HG03060 (cell line): ENCODE data around the gene UHMK1.
"Not testable (repeated sequence)": the region's sequence is repeated elsewhere in the genome, so short reads cannot be mapped to it uniquely, and the experiment has no call there.

Source experiments
- ATAC-seq: cut with Tn5 transposase; IDR thresholded peaks from one replicate; pipeline ENCODE4 v1.9.1; 2021; ENCODE audit warnings: low read depth, moderate number of reproducible peaks; ENCODE audit not compliant: unreplicated experiment

UHMK1 gene

GRCh38 chr1:162497723-162498495, at the start of gene UHMK1:
Gene UHMK1, plus strand, starts transcription at chr1:162497818. Its CDS starts 183 bp downstream, at chr1:162498001.
- peak; percentile 89 for ATAC-seq

GRCh38 chr1:162454361-162454760, 43.3 kb upstream of the UHMK1 start:
- ATAC-seq = not testable (repeated sequence)

GRCh38 chr1:162456323-162456722, 41.3 kb upstream of the UHMK1 start:
- no peak for ATAC-seq

DNA sequence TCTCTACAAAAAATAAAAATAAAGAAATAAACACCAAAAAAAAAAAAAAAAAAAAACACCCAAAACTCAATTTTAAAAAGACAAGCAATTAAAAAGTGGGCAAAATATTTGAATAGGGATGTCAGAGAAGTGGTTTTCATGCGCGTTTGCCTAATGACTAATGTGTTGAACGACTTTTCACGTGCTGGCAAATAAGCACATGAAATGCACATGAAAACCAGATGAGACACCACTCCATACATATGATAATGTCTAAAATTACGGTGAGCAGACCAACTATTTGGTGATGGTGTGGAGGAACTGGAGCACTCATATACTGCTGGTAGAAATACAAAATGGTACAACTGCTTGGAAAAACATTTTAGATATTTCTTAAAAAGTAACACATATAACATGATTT, 39.4 kb upstream of the UHMK1 start:
- no peak for ATAC-seq

DNA sequence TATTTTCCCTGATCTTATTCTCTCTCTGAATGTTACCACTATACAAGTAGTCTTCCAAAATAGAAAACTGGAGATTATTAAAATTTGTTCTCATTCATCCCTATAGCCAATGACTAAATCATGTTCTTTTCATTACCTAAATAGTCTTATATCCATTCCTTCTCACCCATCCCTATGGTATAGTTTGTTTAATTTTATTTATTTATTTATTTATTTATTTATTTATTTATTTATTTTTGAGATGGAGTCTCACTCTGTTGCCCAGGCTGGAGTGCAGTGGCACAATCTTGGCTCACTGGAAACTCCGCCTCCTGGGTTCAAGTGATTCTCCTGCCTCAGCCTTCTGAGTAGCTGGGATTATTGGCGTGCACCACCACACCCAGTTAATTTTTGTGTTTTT, 35.2 kb upstream of the UHMK1 start:
- not testable (repeated sequence) for ATAC-seq

DNA sequence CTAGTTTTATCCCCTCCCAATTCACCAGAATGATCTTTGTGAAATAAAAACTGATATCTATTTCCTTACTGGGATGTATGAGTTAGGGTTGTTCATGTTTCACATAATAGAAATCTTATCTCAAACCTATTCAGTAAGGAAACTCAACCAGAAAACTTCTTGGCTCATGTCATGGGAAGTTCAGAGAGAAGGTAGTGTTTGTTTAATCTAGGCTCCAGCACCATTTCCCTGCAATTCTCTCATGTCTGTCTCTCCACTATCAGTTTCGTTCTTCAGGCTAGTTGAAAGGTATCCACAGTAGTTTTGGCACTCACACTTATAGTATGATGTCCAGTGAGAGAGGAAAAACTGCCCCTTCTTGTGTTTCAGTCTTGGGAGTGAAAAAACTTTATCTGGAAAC, 34.6 kb upstream of the UHMK1 start:
- no peak for ATAC-seq

- ATAC-seq = no peak
Observed at GRCh38 chr1:162466797-162467196, 30.8 kb upstream of the UHMK1 start.

GRCh38 chr1:162470216-162470615, 27.4 kb upstream of the UHMK1 start:
- no peak for ATAC-seq

DNA sequence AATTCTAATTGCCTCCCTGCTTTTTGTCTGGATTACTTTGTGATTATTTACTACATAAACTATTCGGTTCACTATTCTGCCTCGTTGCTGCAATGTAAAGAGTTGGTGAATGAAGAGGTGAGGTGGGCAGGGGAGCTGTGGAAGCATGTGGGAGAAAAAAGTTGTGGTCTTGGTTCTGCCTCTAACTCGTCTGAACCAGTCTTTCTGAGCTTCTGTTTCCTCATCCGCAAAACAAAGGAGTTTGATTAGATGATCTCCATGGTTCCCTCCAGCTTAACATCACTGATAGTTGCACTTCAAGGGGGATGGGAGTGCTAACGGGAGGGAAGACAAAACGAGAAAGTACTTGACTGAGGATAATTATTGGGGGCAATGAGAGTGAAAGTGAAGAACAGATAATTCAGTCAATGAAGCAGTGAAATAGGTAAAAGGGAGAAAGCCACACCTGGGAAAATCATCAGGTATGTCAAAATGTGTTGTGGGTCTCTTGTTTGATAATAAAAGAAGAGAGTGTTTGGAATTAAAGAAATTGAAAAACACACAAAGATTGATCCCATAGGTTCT, 26.2 kb upstream of the UHMK1 start:
- no peak for ATAC-seq

GRCh38 chr1:162475089-162475488, 22.5 kb upstream of the UHMK1 start:
- no peak for ATAC-seq

GRCh38 chr1:162475539-162476185, 22.0 kb upstream of the UHMK1 start:
- ATAC-seq = no peak

DNA sequence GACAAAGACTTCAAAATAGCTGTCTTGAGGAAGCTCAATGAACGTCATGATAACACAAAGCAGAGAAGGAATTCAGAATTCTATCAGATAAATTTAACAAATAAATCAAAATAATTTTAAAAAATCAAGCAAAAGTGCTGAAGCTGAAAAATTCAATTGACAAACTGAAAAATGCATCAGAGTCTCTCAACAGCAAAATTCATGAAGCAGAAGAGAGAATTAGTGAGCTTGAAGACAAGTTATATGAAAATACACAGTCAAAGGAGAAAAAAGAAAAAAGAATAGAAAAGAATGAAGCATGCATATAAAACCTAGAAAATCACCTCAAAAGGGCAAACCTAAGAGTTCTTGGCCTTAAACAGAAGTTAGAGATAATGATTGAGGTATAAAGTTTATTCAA, 21.0 kb upstream of the UHMK1 start:
- no peak for ATAC-seq

DNA sequence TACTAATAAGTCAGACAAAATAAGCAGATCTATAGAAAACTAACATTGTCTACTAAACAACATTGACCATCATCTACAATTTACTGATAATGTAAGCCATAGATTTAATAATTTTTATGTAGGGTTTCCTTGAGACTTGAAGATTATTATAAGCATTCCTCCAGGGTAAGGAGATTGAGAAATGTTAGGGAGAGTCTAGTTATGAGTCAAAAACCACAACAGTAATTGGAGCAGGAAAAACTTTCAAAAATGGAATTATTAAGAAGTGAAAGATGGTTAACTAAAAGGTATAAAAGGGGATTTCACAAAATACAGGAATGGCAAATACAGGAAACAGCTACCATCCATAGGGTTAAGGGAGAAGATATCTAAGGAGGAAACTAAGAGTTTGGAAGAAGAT, 12.4 kb upstream of the UHMK1 start:
- no peak for ATAC-seq

- ATAC-seq = no peak
Observed at GRCh38 chr1:162487241-162487640, 10.4 kb upstream of the UHMK1 start.

DNA sequence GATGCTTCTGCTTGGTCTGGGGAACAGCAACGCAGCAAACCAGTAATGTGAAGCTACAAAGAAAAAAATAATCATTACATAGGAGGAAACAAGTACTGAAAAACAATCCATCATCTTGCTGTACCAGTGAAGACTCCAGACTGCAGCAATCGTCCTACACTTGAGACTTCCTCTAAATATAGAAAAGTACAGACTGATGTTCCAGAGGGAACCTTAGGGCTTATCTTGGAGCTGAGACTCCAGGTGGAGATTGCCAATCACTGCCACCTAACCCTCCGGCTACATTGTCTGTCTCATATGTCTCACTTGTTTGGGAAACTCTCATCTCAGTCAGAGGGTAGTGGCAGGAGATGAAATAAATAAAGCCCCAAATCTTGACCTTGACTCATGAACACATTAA, 9.4 kb upstream of the UHMK1 start:
- no peak for ATAC-seq

GRCh38 chr1:162495531-162496233, 1.9 kb upstream of the UHMK1 start:
- not testable (repeated sequence) for ATAC-seq

GRCh38 chr1:162497104-162497722, 405 bp upstream of the UHMK1 start:
- ATAC-seq = no peak

DNA sequence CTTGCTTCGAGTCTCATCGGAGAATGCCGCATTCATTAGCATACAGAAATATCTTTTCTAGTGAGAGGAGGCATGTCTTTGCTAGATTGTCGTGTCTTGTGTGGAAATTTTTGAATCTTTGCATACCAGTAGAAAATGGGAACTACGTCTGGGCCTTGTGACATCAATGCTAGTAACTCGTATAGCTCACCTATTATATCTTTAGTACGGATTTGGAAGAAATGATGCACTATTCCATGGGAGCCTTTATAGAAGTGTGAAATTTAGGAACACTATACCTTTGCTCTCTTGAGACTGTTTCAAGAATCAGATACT, 835 bp downstream of the UHMK1 start:
- no peak for ATAC-seq

DNA sequence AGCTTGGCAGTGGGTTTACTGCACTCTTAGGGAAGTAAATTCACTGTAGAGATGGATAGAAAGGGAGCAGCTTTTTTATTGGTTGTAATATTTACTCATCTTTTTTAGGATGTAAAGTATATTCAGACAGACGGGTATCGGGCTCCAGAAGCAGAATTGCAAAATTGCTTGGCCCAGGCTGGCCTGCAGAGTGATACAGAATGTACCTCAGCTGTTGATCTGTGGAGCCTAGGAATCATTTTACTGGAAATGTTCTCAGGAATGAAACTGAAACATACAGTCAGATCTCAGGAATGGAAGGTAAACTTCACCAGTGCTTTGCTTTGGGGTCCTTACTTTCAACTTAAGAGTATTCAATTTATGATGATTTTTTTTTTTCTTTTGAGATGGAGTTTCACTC, 3.2 kb downstream of the UHMK1 start:
- ATAC-seq = no peak

DNA sequence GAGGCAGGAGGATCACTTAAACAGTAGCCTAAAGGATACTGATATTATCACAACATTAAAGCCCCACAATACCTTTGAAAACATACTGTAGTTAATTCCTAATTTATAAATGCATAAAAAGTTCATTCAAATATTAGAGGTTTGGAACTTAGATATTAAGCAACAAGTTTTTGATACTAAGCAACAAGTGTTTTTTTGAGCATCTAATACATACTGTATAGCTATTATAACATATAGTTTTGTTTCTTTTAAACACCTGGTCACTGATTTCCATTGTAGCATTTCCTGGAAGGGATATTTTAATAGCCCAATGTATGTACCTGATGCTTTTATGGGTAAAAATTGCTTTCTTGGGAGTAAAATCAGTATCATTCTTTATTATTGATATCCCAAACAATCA, 4.5 kb downstream of the UHMK1 start:
- ATAC-seq = no peak

GRCh38 chr1:162502928-162503327, 5.3 kb downstream of the UHMK1 start:
- ATAC-seq = no peak
